ENCODE data around the gene WWOX. TPM values are rescaled to one million over a fixed set of nuclear protein-coding genes. Genes with fewer than 3 reads are reported as not detected.

The WWOX gene
- total RNA-seq, 6 donors from 2014 or later = 18.7 to 167 (median 31.0) TPM

- H3K9me3 ChIP-seq = no peaks in the 10 kb centered on the region
- no peaks in the 10 kb centered on the region for H3K36me3 ChIP-seq
- ATAC-seq (ENCODE audit: low FRiP score in 2 of 2) (no peak), DNase-seq (no peak)
- H3K4me1 ChIP-seq = no peaks in the 10 kb centered on the region
- 77 to 80% methylated on average over 2 to 4 of the region's 4 CpGs for WGBS, 2 donors
- no peaks in the 10 kb centered on the region for H3K27me3 ChIP-seq
- TF ChIP-seq POLR2AphosphoS5 (IDR thresholded peaks at IDR 0.05) (no peak), POLR2A (IDR thresholded peaks at IDR 0.05) (no peak), EP300 (IDR thresholded peaks at IDR 0.05) (no peak), CTCF (IDR thresholded peaks at IDR 0.05) (no peak)
- no peak overlapping the region for H3K4me3 ChIP-seq
- no peak overlapping the region for H3K27ac ChIP-seq
These were observed 18.1 kb upstream of the WWOX start for GRCh38 chr16:78081341-78081740.

GRCh38 chr16:78091419-78091818, 8.0 kb upstream of the WWOX start:
- ATAC-seq (ENCODE audit: low FRiP score in 2 of 2) (no peak), DNase-seq (no peak)
- Histone ChIP-seq H3K4me1 (no peaks in the 10 kb centered on the region), H3K9me3 (no peaks in the 10 kb centered on the region), H3K4me3 (no peak overlapping the region), H3K36me3 (no peaks in the 10 kb centered on the region), H3K27me3 (no peaks in the 10 kb centered on the region), H3K27ac (no peak overlapping the region)
- no peak for TF ChIP-seq CTCF (IDR thresholded peaks at IDR 0.05)
- no peak for TF ChIP-seq EP300 (IDR thresholded peaks at IDR 0.05)
- no peak for TF ChIP-seq POLR2AphosphoS5 (IDR thresholded peaks at IDR 0.05)
- no peak for TF ChIP-seq POLR2A (IDR thresholded peaks at IDR 0.05)
- WGBS, 2 donors = 82 to 87% methylated on average over 1 of the region's 1 CpG

GRCh38 chr16:78092758-78093157, 6.7 kb upstream of the WWOX start:
- no peak for DNase-seq
- H3K9me3 ChIP-seq = no peaks in the 10 kb centered on the region

GRCh38 chr16:78094166-78094565, 5.3 kb upstream of the WWOX start:
- TF ChIP-seq POLR2A (IDR thresholded peaks at IDR 0.05) (no peak), EP300 (IDR thresholded peaks at IDR 0.05) (no peak), CTCF (IDR thresholded peaks at IDR 0.05) (no peak), POLR2AphosphoS5 (IDR thresholded peaks at IDR 0.05) (no peak)
- H3K36me3 ChIP-seq = no peaks in the 10 kb centered on the region
- no peak for DNase-seq
- no peak overlapping the region for H3K4me3 ChIP-seq
- H3K4me1 ChIP-seq = peaks cover 0 to 6% (median 5%) of the 10 kb centered on the region in 4 donors
- ATAC-seq (ENCODE audit: low FRiP score in 2 of 2) = no peak
- 73 to 82% methylated on average over 3 of the region's 3 CpGs for WGBS, 2 donors
- no peaks in the 10 kb centered on the region for H3K27me3 ChIP-seq
- H3K27ac ChIP-seq = no peak overlapping the region
- no peaks in the 10 kb centered on the region for H3K9me3 ChIP-seq

More at GRCh38 chr16:78092758-78093157, 6.7 kb upstream of the WWOX start:
- H3K36me3 ChIP-seq = no peaks in the 10 kb centered on the region
- no peaks in the 10 kb centered on the region for H3K27me3 ChIP-seq
- 40% methylated on average over 7 of the region's 7 CpGs for WGBS, 2 donors
- H3K4me1 ChIP-seq = no peaks in the 10 kb centered on the region
- no peak for ATAC-seq (ENCODE audit: low FRiP score in 2 of 2)
- H3K4me3 ChIP-seq = no peak overlapping the region
- H3K27ac ChIP-seq = no peak overlapping the region
- TF ChIP-seq POLR2A (IDR thresholded peaks at IDR 0.05) (no peak), EP300 (IDR thresholded peaks at IDR 0.05) (no peak)

GRCh38 chr16:78094998-78095397, 4.5 kb upstream of the WWOX start:
- ATAC-seq (ENCODE audit: low FRiP score in 2 of 2) (no peak), DNase-seq (no peak)
- 88 to 93% methylated on average over 3 of the region's 3 CpGs for WGBS, 2 donors
- no peak for TF ChIP-seq POLR2A (IDR thresholded peaks at IDR 0.05)
- TF ChIP-seq EP300 (IDR thresholded peaks at IDR 0.05) = no peak
- TF ChIP-seq CTCF (IDR thresholded peaks at IDR 0.05) = no peak
- no peak for TF ChIP-seq POLR2AphosphoS5 (IDR thresholded peaks at IDR 0.05)
- Histone ChIP-seq H3K4me3 (no peak overlapping the region), H3K9me3 (no peaks in the 10 kb centered on the region), H3K27me3 (no peaks in the 10 kb centered on the region), H3K36me3 (no peaks in the 10 kb centered on the region), H3K27ac (no peak overlapping the region), H3K4me1 (peaks cover under 1 to 8% (median 5%) of the 10 kb centered on the region in 4 donors)
